Left renal pelvis (tissue), 4 donors: ENCODE measurements around the gene ZBTB16. TPM values are rescaled to one million over a fixed set of nuclear protein-coding genes. Genes with fewer than 3 reads are reported as not detected.

Source experiments
- DNase-seq, 4 donors: peaks; one replicate each; pipeline ENCODE4 v3.0.0-alpha.2; 2013; ENCODE audit warnings: low read depth in 4 of 4, low spot score in 3 of 4
- polyA plus RNA-seq, 4 donors: library from polyadenylated mRNA; unstranded; fragments of 120-200 nt; gene quantifications; one replicate each; pipeline ENCODE4 v1.2.1, GENCODE V29; 2013; ENCODE audit not compliant: insufficient read length in 4 of 4

Gene ZBTB16
- polyA plus RNA-seq, 4 donors = 1.2 to 1.9 (median 1.4) TPM

DNA sequence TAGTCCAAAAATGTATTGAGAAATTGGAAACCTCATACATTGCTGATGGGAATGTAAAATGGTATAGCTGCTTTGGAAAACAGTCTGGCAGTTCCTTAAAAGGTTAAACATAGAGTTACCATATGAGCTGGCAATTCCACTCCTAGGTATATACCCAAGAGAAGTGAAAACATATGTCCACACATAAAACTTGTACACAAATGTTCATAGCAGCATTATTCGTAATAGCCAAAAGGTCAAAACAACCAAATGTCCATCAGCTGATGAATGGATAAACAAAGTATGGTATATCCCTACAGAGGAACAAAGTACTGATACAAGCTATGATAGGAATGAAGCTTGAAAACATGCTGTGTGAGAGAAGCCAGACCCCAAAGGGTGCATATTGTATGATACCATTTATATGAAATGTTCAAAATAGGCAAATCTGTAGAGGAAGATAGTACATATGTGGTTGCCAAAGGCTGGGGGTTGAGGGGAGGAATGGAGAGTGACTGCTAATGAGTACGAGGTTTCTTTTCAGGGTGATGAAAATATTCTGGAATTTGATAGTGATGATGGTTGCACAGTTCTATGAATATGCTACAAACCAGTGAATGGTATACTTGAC lies 85.8 kb downstream of the ZBTB16 start:
- DNase-seq = no peak

DNA sequence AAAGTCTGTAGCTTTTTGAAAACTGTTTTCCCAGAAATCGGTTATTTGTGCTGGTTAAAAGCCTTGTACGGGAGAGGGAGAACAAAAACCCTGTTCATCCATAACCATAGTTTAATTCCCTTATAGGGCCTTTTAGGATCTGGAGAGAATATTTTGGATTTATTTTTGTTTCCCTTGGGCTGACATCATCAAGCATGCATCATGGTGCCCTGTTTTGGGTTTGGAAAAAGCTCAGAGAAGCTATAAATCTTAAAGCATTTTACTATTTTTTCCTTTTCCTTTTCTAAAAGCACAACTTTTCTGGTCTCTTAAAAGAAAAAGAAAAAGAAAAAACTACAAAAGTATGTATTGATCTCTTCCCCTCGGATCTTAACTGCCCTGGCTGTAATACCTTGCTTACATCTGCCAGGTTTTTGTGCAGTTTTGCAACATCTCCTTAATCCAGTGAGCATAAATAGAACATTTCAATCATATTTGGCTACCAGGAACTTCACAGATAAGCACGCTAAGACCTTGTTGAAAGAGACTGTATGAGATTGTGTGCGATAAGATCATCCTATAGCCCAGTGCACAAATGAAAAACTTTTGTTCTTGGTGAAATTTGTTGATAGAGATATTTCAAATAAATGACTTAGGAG lies 88.0 kb downstream of the ZBTB16 start:
- DNase-seq = no peak

DNA sequence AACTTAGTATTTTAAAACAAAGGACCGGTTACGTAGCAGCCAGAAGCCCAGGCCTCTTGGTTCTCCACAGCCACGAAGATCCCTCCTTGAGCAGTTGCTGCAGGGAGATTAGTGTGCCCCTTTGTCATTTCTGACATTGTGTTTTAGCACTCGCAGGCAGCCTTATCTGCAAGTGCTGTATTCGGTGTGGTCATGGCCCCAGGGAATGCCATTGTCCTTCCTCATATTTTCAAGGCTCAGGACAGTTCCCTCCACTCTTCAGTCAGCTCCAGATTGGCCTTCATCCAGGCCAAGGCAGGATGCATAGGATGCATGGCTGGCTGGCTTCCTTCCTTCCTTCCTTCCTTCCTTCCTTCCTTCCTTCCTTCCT lies 88.5 kb downstream of the ZBTB16 start:
- DNase-seq = no peak

DNA sequence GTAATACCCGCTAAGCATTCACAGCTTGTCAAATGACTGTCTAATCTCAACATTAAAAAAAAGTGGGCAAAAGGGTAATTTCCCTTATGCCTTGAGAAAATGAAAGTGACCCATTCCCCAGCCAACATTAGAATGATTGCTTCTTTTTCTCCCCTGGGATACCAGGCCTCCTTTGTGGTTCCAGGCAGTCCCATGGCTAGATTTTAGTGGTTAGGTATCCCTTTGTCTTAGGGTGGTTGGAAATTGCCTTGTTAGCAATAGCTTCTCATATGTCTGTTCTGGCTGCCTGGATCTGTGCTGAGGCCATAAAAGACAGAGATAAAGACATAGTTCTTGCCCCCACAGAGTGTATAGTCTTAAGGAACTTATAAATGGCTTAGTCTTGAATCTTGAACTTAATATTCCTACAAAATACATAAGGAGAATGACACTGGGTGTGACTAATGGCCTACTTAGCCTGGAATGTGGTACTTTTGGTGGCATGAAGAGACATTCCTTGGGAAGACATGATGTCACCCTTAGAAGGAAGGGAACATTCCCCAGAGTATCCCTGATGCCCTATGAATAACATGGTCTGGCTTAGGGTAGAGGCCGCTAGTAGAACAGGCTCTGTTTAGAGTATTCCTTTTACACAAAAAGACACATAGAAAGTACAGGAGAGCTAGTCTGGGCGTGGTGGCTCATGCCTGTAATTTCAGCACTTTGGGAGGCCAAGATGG lies 90.3 kb downstream of the ZBTB16 start:
- no peak for DNase-seq

DNA sequence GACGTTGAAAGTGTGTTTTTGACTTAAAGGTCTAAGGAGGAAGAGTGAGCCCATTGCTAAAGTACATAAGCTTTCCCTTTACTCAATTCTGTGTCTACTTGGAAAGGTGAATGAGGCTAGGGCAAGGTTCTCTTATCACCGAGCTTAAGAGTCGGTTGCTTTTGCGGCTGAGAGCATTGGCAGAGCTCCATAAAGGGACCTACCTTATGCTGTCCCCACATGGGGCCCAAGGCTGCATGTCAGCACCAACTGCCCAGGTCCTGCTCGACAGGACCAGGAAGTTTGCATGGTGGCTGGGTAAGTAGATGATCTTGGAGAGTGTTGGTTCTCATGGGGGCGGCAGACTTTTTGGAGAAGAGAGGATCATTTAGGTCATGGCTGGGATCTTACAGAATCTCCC lies 91.2 kb downstream of the ZBTB16 start:
- DNase-seq = no peak

DNA sequence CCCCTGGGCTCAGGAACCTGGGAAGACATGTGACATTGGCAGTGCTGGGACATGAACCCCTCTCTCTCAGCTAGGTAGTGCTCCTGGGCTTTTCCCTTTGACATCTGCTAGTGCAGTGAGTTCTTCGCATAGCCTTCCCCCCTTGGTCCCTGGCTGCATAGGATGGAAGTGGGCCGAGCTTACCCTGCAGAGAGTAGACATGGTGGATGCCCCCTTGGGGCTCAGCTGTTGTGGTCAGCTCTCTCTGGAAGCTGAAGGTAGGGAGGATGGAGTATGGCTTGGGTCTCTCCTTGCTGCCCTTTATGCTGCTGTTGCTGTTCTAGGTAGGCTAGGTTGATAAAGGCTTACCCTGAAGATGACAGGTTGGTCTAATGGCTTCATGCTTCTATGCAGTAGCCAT lies 92.1 kb downstream of the ZBTB16 start:
- DNase-seq = no peak

DNA sequence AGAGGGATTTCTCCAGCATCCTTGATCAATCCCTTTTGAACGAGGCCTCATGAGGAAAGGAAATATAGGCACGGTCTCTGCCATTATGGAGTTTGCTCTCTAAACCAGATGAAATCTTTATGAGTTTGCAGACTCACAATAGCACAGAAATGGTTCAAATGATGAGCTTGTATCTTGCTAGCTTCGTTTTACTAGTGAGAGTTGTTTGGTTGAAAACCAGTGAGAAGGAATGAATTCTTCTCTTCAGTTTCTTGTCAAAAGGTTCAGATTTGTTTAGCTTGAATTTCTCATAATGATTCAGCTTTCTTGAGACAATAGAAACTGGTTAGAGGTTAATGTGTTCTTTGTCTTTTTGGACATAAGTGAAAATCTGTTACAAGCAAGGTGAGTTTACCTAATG lies 92.7 kb downstream of the ZBTB16 start:
- no peak for DNase-seq

DNA sequence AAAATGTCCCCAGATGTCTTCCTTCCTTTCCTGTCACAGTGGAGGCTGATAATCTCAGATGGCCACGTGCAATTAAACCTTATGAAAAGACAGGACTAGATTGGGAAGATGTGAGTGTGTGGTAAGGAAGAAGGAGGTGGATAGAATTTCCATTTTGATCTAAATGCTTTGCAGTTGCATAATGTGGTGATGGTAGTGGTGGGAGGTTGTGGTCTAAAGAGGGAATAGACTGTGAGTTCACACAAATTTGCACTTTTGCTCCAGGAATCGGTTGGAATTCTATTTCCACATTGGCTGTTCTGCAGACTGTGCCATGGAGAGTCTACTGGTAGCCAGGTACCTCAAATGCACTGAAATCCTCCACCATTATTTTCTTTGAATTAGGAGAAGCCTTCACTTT lies 93.3 kb downstream of the ZBTB16 start:
- DNase-seq = no peak

DNA sequence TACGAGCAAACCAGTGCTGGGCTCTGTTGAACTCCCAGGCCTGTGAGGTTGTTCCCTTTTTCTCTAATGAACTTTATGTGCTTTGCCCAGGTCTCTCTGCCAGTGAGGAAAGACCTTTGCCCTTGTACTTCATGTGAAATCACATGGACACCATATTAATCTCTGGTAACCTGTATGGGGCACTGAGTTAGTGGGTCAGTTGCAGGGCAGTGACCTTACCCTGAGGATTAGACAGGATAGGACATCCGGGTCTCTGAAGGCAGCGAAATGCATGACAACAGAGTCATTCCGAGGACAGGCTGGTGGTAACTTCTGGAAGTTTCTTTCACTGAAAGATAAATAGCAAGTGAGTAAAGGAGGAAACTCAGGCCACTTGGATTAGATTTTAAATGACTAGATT lies 93.7 kb downstream of the ZBTB16 start:
- no peak for DNase-seq

DNA sequence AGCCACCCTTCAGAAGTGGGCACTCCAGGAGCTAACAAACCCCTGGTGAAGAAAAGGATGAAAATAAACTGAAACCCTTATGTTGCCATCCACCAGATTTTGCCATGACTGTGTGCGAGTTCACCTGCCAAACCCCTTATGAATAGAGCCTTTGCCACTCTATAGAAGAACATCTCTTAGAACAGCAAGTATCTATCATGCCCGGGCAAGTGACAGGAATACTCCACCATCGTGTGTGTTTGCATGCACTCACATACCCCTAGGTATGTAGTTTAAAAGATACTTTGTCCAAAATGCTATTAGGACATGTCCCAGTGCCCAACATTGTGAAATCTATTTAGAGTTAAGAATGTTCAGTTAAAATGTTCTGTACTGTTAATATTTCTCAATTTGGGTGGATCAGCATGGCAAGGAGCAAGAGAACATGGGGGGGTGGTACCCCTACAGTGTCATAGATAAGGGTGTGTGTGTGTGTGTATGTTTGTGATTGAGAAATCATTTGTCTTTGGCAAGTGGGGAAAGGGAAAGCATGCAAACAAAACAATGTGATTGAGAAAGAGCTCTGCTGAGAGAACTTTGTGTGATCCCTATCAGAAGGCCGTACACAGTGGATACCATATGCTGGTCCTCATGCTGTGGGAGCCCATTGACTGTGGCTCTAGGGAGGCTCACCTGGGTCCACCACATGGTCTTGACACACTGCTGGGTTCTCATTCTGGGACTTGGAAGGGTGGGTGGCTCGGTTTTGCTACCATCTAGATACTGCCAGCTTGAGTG lies 94.9 kb downstream of the ZBTB16 start:
- DNase-seq = no peak

DNA sequence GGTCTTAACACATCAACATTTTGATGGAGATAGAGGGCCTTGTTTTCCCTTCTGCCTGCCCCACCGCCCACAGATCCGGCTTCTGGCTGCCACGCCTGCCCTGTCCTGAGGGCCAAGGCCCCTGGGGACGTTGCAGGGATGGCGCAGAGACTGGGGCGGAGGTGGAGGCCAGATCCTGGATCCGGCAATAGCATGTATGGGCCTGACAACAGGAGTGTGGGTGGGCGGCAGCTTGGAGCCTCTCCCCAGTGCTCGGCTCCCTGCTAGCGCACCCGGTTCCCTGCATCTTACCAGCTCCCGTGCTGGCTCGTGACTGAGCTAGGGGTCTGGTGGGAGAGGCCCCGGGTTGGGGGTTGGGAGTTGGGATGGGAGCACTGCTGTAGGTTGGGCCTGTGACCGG lies 95.6 kb downstream of the ZBTB16 start:
- DNase-seq = no peak

DNA sequence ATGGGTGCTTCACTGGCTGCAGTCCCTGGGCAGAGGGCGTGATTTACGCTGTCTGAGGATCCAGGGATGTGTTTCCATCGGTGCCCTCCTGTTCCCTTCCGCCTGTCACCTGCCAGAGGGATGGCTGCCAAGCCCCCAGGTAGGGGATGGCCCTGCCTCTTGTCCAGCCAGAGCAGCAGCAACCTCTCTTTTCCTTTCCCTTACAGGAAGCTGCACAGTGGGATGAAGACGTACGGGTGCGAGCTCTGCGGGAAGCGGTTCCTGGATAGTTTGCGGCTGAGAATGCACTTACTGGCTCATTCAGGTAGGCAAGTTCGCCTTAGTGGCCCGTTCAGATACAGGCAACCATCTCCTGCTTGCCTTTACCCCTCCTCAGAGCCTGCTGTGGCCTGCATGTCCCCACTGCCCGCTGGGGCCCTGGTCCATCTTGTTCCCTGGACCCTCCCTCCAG lies 96.6 kb downstream of the ZBTB16 start:
- DNase-seq = no peak

DNA sequence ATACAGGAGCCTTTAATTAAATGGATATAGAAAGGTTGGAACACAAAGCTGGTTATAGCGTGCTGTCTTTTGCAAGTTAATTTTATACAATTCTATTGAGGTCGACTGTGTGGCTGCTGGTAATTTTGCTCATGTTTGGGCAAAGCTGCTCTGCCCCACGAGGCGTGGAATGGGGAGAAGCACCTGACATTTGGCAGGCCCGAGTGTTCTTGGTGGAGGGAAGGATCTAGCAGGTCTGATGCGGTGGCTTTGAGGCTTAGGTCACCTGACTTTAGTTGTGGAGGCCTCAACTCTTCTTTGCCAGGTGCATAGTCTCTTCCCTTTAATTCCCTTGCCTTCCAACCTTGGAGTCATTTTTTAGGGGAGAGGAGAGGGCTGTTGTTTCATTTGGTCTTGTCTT lies 97.3 kb downstream of the ZBTB16 start:
- DNase-seq = no peak

DNA sequence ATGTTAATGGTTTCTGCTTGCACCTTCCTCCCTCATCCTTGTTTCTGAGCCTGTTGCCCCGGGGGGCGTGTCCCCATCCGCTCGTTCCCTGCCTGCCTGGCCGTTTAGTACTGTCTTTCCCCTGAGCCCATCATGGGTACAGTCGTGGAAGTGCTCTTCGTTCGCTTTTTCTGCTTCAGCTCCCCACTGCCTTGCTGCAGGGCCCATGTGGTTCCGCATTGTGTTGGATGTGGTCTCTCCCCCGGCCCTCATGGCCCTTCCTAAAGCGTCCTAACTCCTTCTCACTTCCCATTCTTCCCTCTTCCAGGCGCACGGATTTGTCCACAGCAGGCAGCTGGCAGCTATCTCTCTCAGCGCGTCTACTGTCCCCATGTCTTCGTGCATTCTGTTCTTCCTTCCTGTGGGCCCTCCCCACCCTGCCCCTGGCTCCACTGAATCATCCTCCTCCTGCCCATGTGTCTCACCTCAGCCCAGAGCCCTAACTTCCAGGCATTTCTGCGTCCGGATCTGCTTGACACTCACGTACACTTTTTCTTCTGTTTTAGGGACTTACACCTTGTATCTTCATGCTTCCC lies 98.1 kb downstream of the ZBTB16 start:
- no peak for DNase-seq

DNA sequence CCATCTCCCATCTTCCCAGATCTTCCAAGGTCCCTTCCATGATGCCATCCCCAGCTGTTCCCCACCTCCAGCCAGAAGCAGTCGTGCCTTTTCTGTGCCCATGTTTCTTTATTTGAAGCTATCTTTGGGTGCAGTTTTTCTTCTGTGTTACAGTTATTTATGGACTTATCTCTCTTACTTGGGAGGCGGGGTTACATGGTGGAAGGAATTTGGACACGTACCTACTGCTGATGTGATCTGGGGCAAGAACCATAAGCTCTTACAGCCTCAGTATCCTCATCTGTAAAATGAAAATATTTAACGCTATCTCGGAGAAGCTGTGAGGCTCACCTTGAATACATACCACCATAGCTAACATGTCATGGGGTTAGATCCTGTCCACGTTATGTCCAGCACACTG lies 98.9 kb downstream of the ZBTB16 start:
- no peak for DNase-seq

DNA sequence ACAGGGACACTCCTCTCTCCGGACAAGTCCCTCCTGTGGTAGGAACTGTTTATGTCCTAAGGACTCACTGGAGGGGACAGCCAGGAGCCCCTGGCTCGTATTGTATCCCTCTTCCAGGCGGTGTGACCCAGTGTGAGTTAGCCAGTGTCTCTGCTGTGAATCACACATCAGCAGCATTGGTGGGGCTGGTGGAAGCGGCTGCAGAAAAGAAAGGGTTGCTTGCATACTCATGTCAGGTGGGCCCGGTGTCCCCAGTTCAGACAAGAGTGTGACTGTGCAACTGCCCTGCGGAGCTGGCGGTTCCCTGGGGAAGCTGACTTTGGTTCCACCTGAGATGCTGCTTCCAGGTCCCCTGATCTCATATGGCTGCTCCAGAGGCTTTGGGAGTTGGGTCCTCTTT lies 99.4 kb downstream of the ZBTB16 start:
- no peak for DNase-seq

DNA sequence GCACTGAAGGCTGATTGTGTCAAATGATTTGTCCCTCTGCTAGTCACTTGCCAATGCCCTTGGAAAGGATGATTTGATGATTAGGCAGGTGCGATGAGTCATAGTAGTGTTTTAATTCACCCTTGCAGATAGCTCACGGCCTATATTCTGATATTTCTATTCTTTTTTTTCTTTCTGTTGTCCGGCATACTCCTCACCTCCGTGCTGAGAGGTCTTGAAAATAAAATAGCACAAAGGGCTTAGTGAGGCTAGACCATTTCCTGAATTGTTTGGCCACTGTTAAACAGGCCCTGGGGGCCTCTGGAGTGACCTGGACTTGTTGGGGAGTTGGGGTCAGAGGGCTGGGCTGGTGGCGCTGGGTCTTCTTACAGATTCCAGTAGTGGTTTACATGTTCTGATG lies 99.8 kb downstream of the ZBTB16 start:
- DNase-seq = no peak

DNA sequence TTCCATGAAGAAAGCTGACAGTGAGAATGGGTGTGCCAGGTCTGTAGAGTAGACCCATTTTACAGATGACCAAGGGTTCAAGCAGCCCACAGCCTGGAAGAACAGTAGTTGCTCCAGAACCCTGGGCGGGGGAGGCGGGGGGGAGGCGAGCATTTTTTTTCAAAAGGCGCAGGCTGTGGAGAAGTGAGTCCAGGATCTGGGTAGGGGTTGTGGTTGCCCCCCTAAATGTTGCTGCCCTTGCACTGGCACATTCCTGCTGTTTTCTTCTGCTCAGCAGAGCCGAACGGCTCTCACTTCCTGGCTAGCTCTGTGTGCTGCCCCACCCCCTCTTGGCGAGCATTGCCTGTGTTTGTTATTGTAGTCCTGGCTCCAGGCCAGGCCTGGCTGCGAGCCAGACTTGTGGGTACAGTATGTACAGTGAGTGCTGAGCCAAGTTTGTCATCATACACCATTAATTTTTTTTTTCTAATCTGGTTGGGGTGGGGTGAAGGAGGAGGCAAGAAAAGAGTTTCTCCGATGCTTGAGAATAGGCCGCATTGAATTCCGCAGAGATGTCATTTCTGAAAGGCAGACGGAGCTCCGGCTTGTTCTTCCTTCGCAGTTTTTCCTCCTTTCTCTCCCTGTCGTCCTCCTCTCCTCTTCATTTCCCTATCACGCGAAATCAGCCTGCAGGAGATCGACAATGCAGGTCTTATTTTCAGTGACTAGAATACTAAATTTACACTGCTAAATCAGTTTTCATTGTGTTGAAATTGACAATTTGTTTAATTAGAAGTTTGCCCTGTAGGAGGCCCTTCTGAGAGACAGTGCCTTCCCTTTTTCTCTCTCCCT lies 100.5 kb downstream of the ZBTB16 start:
- peak; percentile 96 to 97 (median 96) for DNase-seq

DNA sequence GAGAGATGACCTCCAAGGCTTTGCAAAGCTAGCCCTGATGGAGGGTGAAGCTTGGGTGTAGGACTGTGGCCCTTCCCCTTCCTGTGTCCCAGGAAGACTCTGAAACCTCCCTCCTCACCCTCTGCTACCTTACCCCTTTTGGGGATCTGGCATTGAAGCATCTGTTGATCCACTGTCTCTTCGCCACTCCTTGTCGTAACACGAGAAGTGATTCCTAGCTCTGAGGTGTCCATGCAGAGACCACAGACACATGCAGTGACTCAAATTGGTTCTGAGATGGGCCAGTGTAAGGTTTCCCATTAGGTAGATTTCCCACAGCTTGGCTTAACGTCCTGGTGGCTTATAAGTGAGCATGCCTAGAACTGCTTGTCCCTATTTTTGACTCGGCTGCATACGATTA lies 101.4 kb downstream of the ZBTB16 start:
- DNase-seq = no peak
